Endothelial cell of umbilical vein (primary cell): ENCODE results near the gene WHRN.

ENCODE experiments used
- CTCF ChIP-seq, 2 donors: IDR thresholded peaks; 1 replicate in 1 of 2; 2 replicates in 1 of 2; pipeline ENCODE4 v1.5.1; 2011; ENCODE audit warnings: low read length in 2 of 2, mild to moderate bottlenecking in 2 of 2, moderate library complexity in 2 of 2, control low read depth in 1 of 2, inconsistent platforms in 1 of 2, low read depth in 1 of 2; ENCODE audit not compliant: insufficient read depth in 1 of 2; ENCODE audit errors: extremely low read depth in 1 of 2
- FOS ChIP-seq: IDR thresholded peaks from 2 replicates; pipeline ENCODE4 v1.6.1; 2011; ENCODE audit warnings: mild to moderate bottlenecking, low read length, moderate library complexity, borderline replicate concordance; ENCODE audit not compliant: insufficient read depth
- POLR2A ChIP-seq: IDR thresholded peaks from 2 replicates; pipeline ENCODE4 v1.6.1; 2012; ENCODE audit warnings: low read depth, mild to moderate bottlenecking, control low read depth, low read length

- no peak for TF ChIP-seq CTCF (IDR thresholded peaks at IDR 0.05; ENCODE audit: extremely low read depth in 1 of 2, insufficient read depth in 1 of 2, low read depth in 1 of 2, low read length in 2 of 2)
- no peak for TF ChIP-seq POLR2A
- no peak for TF ChIP-seq FOS
These were observed 110.5 kb downstream of the WHRN start for GRCh38 chr9:114394523-114395333.
